Activated CD8-positive, alpha-beta memory T cell treated with anti-CD3 and anti-CD28 coated beads, Interleukin-2, amount 50 U/mL, for 1 hour (primary cell): ENCODE results near the gene PHF1.

Source experiments
- DNase-seq: peaks from one replicate; pipeline ENCODE4 v3.0.0-alpha.2; 2020; ENCODE audit errors: extremely low read depth

The PHF1 gene

DNA sequence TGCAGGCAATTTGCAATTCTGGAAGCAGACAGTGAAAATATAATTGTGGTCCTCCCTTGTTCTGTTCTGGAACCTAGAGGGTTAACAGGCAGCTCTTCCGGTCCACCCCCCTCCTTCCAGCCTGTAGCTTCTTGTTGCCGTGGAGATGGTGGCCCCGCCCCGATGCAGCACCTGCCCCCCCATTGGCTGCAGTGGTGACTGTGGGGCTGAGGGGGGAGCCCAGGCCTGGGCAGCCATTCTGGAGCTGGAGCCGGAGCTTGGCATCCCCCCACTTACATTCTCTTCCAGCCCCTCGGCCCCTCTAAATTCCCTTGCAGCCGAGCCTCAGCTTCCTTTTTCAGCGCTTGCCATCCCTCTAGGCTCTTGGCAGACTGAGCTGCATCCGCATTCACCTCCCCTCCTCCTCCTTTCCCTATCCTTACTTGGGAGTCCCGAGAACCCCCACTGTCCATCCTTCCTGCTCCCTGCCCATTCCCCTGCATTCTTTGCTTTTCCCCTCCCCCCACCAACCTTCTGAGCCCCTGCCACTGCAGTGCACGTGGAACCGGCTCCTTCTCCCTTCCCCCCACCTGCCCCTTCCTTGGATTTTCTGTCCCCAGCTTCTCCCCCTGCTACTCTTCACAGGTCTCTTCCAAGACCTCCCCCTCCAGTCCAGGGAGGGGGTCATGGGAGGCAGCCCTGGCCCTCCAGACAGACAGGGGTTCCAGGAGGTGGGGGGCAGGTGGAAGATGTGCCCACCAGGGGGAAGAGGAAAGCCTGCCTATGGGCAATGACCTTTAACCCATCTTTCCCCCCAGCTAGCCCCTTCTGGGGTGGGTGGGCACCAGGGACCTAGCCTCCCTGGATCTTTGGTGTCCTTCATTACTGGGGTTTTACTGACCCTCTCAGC, 20.4 kb downstream of the PHF1 start:
- DNase-seq: no peak

DNA sequence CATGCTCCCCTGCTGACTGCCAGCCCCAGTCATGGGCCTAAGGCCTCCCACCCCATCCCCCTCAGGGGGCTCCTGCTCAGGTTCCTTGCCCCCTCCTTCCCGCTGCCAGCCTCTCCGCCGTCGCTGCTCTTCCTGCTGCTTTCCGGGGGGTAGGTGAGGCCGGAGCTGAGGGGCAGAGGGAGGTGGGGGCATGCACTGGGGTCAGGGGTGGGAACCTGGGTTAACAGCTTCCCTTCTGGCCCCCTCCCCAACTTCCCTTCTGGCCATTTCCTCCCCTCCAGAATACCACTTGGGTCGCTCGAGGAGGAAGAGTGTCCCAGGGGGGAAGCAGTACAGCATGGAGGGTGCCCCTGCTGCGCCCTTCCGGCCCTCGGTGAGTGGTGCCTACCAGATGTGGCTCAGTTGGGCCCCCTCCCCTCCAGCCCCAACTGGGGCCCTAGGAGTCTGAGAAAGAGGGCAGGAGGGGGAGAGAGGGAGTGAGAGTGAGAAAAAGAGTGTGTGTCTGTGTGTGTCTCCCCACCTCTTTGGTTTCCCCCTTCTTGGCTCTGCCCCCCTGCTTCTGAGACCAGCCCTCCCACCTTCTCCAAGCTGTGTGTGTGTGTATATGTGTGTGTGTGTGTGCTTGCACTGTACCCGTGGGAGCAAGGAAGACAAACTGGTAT, 21.2 kb downstream of the PHF1 start:
- no peak for DNase-seq

DNA sequence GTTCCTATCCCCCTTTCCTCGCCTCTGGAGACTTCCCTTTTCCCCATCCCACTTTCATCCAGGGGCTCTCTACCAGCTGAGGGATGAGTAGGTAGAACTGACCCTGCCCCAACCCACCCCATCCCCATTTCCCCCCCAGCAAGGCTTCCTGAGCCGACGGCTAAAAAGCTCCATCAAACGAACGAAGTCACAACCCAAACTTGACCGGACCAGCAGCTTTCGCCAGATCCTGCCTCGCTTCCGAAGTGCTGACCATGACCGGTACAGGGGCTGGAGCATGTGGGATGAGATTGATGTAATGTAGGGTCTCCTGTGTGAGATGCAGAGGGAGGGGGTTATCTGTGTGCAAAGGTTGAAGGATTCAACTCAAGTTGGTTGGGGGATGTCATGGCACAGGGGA, 21.7 kb downstream of the PHF1 start:
- DNase-seq: no peak

DNA sequence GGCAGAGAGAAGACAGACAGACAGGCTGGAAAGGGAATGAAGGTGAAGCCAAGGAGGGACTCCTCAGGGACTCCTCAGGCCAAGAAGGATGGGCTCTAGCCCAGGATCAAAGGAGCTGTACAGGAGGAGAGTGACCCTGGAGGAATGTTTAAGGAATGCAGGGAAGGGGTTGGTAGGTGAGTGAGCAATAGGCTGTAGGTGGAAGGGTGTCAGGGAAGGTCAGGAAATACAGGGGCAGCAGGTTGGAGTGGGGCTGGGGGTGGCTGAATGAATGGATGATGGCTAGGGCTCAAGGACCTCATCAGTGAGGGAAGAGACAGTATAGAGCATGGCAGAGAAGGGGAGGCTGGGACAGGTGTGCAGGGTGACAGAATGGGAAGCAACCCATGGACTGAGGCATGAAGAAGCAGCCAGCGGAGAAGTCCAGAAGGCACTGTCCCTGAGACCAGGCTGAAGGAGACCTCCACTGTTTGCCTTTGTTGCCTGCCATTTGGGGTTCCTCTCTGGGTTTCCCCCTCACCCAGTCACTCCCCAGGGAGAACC, 22.3 kb downstream of the PHF1 start:
- DNase-seq: no peak

DNA sequence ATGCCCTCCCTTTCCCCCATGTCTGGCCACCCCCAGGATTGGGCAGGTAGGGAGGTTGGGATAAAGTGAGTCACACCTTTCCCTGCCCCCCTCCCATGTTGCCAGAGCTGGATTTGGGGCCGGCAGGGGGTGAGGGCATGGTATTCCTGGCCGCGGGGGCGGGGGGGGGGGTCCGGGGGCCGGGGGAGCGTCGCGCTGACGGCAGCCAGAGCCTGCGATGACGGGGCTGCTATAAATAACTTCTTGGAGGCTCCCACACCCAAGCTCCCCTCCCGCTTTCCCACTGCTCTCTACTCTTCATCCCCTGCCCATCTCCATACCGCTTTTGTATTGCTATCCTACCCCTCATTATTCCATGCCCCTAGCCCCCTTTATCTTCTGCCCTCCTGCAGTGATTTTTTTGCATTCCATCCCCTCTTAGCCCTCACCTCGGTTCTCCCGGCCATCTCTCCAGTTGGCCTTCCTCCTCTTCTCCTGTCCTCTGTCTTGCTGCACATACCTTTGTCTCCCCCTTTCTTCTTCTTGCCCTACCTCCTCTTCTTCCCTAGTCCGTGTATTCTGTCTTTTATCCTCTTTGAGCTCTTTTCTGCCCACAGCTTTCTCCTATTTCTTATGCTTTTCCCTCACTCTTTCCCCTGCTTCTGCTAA, 22.9 kb downstream of the PHF1 start:
- no peak for DNase-seq

DNA sequence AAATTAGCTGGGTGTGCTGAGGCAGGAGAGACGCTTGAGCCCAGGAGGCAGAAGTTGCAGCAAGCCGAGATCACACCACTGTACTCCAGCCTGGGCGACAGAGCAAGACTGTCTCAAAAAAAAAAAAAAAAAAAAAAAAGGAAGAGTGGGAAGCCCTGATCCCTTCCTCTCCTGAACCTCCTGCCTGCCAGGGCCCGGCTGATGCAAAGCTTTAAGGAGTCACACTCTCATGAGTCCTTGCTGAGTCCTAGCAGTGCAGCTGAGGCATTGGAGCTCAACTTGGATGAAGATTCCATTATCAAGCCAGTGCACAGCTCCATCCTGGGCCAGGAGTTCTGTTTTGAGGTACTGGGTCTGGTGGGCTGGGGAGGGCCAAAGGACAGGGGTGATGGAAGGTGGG, 24.1 kb downstream of the PHF1 start:
- DNase-seq: no peak

DNA sequence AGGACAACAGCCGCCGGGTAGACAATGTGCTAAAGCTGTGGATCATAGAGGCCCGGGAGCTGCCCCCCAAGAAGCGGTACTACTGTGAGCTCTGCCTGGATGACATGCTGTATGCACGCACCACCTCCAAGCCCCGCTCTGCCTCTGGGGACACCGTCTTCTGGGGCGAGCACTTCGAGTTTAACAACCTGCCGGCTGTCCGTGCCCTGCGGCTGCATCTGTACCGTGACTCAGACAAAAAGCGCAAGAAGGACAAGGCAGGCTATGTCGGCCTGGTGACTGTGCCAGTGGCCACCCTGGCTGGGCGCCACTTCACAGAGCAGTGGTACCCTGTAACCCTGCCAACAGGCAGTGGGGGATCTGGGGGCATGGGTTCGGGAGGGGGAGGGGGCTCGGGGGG, 26.9 kb downstream of the PHF1 start:
- no peak for DNase-seq

DNA sequence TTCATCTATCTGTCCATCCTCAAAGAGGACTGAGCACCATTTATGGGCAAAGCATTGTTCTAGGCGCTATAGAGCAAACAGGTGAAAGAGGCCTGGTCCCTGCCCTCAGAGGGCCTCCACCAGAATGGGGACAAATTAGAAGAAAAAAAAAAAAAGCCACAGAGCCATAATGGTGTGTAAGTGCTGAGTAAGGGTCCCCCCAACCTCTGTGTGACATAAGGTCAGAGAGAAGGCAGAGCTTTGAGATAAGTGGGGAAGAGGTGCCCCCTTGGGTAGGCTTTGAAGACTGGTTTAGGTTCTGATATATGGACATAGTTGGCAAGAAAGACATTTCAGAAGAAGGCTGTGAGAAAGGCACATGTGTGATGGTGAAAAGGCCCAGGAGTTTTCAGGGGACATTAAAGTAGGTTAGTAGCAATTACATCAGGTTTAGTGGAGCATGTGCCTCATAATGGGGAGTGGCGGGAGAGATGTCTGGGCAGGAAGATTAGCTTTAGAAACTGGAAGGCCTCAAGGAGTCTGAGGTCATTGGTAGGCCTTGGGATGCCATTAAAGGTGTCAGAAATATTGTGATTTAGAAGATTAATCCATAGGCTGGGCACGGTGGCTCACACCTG, 28.3 kb downstream of the PHF1 start:
- no peak for DNase-seq

DNA sequence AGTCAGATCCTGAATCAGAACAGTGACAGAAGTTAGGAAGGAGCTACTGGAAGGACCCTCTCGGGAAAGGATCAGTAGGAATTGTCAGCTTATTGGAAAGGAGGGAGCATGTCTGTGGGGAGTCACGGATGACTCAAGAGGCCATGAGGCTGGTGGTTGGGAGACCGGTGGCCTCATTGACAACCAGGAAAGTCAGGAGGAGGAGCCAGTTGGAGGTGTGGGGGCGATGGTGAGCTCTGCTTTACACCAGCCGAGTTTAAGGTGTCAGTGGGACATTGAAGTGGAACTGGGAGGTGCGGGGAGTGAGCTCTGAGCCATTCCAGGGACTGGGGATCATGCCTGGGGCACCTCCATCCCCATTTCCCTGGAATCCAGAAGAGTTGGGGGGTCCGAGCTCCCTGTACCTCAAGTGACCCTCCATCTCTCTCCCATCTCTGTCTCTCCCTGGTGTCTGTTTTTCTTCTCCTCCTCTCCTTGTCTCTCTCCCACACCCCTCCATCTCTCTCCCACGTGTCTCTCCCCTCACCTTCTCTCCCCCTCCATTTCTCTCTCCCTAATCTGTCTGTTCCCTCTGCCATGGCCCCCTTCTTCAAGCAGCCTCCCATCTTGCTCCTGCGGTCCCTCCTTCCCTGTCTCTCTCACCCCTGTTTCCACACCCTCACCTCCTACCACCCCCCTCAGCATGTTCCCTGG, 29.3 kb downstream of the PHF1 start:
- DNase-seq: no peak

DNA sequence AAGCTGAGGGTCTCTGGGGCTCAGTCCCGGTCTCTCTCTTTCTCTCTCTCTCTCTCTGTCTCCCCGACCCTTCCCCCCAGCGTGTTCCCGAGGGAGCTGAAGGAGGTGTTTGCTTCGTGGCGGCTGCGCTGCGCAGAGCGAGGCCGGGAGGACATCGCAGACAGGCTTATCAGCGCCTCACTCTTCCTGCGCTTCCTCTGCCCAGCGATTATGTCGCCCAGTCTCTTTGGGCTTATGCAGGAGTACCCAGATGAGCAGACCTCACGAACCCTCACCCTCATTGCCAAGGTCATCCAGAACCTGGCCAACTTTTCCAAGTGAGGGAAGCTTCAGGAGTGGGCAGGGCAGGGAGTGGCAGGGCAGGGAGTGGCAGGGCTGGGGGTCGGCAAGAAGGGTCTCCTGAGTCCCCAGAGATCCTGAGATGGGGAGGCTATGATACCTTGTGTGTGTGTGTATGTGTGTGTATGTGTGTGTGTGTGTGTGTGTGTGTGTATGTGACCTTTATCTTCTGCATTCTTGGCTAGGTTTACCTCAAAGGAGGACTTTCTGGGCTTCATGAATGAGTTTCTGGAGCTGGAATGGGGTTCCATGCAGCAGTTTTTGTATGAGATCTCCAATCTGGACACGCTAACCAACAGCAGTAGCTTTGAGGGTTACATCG, 30.0 kb downstream of the PHF1 start:
- no peak for DNase-seq

DNA sequence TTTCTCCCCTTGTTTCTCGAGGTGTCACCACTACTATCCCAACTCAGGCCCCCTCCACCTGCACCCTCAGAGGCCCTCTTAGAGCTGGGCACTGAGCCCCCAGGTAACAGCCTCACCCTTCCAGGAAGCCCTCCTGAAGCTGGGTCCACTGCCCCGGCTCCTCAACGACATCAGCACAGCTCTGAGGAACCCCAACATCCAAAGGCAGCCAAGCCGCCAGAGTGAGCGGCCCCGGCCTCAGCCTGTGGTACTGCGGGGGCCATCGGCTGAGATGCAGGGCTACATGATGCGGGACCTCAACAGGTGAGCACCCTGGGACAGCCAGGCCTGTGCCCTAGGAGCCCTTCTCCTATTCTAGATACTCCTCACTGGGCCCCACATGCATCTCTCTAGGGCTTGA, 30.6 kb downstream of the PHF1 start:
- DNase-seq: no peak

DNA sequence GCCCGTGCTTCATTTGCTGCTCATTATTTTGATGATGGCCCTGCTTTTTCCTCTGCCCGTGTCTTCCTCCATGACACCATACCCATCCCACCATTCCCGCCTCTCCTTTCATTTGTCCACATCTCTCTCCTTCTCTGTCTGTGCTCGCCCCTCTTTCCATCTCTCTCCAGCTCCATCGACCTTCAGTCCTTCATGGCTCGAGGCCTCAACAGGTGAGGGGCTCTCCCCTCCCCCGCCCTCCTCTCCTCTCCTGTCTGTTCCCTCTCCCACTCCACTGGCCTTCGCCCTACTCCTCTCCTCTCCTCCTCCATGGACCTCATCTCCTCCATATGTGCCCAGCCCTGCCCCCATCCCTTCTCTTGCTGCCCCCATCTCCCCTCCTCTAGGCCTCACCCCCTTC, 31.5 kb downstream of the PHF1 start:
- no peak for DNase-seq

DNA sequence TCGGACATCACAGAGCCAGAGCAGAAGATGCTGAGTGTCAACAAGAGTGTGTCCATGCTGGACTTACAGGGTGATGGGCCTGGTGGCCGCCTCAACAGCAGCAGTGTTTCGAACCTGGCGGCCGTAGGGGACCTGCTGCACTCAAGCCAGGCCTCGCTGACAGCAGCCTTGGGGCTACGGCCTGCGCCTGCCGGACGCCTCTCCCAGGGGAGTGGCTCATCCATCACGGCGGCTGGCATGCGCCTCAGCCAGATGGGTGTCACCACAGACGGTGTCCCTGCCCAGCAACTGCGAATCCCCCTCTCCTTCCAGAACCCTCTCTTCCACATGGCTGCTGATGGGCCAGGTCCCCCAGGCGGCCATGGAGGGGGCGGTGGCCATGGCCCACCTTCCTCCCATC, 32.2 kb downstream of the PHF1 start:
- no peak for DNase-seq

DNA sequence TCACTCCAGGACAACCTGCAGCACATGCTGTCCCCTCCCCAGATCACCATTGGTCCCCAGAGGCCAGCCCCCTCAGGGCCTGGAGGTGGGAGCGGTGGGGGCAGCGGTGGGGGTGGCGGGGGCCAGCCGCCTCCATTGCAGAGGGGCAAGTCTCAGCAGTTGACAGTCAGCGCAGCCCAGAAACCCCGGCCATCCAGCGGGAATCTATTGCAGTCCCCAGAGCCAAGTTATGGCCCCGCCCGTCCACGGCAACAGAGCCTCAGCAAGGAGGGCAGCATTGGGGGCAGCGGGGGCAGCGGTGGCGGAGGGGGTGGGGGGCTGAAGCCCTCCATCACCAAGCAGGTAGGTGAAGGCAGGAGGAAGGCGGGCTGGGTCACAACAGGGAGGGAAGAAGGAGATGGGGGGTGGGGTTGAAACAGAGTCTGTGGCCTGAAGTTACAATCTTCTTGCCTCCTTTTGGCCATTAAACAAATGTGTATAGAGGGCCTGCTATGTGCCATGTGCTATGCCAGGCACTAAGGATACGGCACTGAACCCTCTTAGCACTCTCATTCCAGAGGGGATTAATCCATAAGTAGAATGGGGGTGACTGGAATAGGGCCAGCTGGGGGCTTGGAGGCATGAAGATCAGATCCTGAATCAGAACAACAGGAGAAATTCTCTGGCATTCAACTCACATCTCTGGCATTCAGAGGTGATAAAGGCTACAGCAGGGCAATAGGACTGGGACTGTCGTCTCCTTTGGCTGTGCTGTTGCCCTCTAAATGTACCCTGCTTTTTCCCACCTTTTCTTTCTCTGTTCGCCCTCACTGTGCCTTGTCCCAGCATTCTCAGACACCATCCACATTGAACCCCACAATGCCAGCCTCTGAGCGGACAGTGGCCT, 33.0 kb downstream of the PHF1 start:
- DNase-seq: no peak

DNA sequence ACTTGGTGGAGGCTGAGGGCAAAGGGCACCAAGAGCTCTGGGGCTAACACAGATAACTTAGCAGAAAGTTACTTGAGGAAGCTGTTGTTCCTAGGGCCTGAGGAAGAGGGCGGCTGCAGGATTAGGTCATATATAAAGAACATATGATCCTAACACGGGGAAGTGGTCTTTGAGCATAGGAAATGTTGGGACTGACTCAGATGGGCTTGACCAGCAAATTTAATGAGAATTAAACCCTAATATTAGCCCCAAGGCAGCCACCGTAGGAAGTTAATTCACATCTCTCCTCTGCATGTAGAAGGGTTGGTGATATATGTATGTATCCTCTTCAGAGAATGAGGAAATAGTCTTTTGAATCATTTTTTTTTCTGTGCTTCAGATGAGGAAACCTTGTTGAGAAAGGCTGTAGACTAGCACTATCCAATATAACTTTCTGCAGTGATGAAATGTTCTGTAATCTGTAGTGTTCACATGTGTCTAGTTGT, 34.3 kb downstream of the PHF1 start:
- no peak for DNase-seq

DNA sequence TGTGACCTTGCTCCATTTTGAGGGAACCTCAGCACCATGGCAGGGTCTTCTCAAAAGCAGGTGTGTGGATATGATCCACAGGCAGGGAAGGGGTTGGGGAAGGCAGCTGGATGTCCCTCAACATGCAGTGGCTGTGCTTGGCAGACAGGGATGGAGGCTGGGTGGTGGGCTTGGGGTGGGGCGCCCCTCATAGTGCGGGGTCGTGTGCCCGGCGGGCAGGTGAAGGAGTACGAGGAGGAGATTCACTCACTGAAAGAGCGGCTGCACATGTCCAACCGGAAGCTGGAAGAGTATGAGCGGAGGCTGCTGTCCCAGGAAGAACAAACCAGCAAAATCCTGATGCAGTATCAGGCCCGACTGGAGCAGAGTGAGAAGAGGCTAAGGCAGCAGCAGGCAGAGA, 35.5 kb downstream of the PHF1 start:
- no peak for DNase-seq

DNA sequence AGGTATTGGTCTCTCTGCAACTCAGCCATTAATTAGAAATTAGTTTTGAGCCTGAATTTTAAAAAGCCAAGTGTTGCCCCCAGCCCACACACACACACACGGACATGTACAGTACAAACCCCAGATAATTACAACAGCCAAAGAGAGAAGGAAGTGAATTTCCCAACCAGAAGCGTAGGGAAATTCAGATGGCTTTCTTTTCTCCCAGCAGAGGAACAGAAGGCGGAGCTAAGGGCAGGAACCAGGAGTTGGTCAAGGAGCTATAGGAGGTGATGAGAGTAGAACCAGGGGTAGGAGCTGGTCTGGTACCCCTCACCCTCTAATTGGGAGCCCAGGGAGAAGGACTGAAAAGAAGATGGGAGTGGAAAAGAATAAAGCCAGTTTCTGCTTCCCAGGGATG, 39.6 kb downstream of the PHF1 start:
- DNase-seq: no peak

DNA sequence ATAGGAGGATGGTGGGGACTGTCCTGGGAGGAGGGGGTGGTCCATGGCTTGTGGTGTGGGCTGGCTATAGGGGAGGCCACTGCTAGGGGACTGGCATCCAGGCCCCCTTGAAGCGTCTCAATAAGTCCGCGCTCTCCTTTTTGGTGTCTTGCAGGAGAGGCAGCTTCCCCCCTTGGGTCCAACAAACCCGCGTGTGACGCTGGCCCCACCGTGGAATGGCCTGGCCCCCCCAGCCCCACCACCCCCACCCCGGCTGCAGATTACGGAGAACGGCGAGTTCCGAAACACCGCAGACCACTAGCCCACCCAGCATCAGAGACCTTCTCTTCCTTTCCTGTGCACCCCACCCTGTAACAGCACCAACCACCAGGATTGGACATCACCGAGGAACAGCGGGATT, 40.8 kb downstream of the PHF1 start:
- DNase-seq: no peak

DNA sequence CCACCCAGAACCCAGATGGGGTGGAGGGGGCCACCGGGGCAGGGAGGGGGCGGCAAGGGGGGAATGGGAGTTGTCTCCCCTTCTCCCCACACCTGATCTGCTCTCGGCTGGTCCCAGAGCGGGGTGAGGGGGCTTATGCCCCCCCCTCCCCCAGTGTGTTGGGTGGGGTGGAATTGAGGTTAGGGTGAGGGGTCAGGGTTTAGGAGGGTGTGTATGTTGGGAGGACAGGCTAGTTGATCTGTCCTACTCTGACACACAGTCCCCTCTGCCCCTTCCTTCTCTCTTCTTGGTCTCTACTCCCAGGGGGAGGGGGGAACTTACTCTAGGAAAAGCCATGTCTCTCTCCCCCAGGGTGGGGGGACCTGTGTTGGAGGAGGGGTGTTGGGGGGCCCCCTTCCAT, 41.7 kb downstream of the PHF1 start:
- no peak for DNase-seq
